Measurements from ENCODE around the gene IPO9.

DNA sequence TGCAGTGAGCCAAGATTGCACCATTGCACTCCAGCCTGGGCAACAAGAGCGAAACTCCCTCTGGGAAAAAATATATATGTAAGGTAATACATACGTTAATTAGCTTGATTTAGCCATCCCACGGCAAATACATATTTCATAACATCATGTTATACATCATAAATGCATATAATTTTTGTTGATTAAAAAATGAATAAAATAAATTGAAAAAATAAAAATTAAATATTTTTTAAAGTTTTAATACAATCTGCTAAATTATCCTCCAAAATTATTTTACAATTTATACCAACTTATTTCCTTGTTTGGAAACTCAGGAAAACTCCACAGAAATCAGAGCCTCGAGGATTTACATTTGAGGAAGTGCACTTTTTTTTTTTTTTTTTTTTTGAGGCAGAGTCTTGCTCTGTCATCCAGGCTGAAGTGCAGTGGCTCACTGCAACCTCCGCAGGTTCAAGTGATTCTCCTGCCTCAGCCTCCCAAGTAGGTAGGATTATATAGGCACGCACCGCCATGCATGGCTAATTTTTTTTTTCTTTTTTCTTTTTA is 12.6 kb upstream of the IPO9 start:
- TF ChIP-seq POLR2A (IDR thresholded peaks at IDR 0.05), result no peak
- TF ChIP-seq, protein P1, sequence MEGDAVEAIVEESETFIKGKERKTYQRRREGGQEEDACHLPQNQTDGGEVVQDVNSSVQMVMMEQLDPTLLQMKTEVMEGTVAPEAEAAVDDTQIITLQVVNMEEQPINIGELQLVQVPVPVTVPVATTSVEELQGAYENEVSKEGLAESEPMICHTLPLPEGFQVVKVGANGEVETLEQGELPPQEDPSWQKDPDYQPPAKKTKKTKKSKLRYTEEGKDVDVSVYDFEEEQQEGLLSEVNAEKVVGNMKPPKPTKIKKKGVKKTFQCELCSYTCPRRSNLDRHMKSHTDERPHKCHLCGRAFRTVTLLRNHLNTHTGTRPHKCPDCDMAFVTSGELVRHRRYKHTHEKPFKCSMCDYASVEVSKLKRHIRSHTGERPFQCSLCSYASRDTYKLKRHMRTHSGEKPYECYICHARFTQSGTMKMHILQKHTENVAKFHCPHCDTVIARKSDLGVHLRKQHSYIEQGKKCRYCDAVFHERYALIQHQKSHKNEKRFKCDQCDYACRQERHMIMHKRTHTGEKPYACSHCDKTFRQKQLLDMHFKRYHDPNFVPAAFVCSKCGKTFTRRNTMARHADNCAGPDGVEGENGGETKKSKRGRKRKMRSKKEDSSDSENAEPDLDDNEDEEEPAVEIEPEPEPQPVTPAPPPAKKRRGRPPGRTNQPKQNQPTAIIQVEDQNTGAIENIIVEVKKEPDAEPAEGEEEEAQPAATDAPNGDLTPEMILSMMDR (IDR thresholded peaks at IDR 0.05), result no peak

Data from uterus (tissue), 2 donors.